ENCODE data around the gene MPP4. TPM values are rescaled to one million over a fixed set of nuclear protein-coding genes. Genes with fewer than 3 reads are reported as not detected.

The MPP4 gene
- total and polyA plus RNA-seq, 4 donors = 0.02 to 0.25 (median 0.07) TPM; not detected in 1

- no peak overlapping the region for H3K4me3 ChIP-seq (ENCODE audit: low read depth in 1 of 3, low read length in 3 of 3)
- no peak for DNase-seq (ENCODE audit: low spot score)
- H3K4me1 ChIP-seq (ENCODE audit: control insufficient read depth in 4 of 4, insufficient read depth in 4 of 4, low read length in 3 of 4) = no peaks in the 10 kb centered on the region
- no peak overlapping the region for H3K27ac ChIP-seq (ENCODE audit: low read depth in 1 of 2, low read length in 2 of 2)
- no peaks in the 10 kb centered on the region for H3K36me3 ChIP-seq (ENCODE audit: control insufficient read depth in 4 of 4, insufficient read depth in 3 of 4, low read depth in 1 of 4, low read length in 3 of 4)
- H3K27me3 ChIP-seq (ENCODE audit: control insufficient read depth in 4 of 4, insufficient read depth in 4 of 4, low read length in 3 of 4) = no peaks in the 10 kb centered on the region
- no peaks in the 10 kb centered on the region for H3K9me3 ChIP-seq (ENCODE audit: control insufficient read depth in 4 of 4, low read length in 3 of 4)
- H3K9ac ChIP-seq (ENCODE audit: low read depth in 1 of 2, low read length in 2 of 2) = no peak overlapping the region
- 91% methylated on average over 3 of the region's 3 CpGs for WGBS
- no peak for TF ChIP-seq HNF4G (IDR thresholded peaks at IDR 0.05)
- no peak for TF ChIP-seq EGR1 (IDR thresholded peaks at IDR 0.05; ENCODE audit: low read depth in 2 of 2)
- no peak for TF ChIP-seq NR2F2 (IDR thresholded peaks at IDR 0.05)
- no peak for TF ChIP-seq FOXA2 (IDR thresholded peaks at IDR 0.05)
- TF ChIP-seq REST (IDR thresholded peaks at IDR 0.05) = no peak
- TF ChIP-seq ZBTB33 (IDR thresholded peaks at IDR 0.05) = no peak
- TF ChIP-seq SP1 (IDR thresholded peaks at IDR 0.05) = no peak
- TF ChIP-seq MAX (IDR thresholded peaks at IDR 0.05) = no peak
- TF ChIP-seq ATF3 (IDR thresholded peaks at IDR 0.05) = no peak
- TF ChIP-seq RXRA (IDR thresholded peaks at IDR 0.05) = no peak
- no peak for TF ChIP-seq TAF1 (conservative IDR thresholded peaks at IDR 0.05)
- no peak for TF ChIP-seq HNF4A (conservative IDR thresholded peaks at IDR 0.05)
- TF ChIP-seq RAD21 (IDR thresholded peaks at IDR 0.05) = no peak
- no peak for TF ChIP-seq CTCF (IDR thresholded peaks at IDR 0.05; ENCODE audit: low read depth, low read length, missing input control)
- no peak for TF ChIP-seq YY1 (IDR thresholded peaks at IDR 0.05)
- TF ChIP-seq GABPA (IDR thresholded peaks at IDR 0.05 in 1 of 2, conservative IDR thresholded peaks at IDR 0.05 in 1 of 2) = no peak
- TF ChIP-seq FOXA1 (IDR thresholded peaks at IDR 0.05) = no peak
Measured at GRCh38 chr2:201600906-201601305, 97.5 kb downstream of the MPP4 start.

- Histone ChIP-seq H3K4me3 (ENCODE audit: low read depth in 1 of 3, low read length in 3 of 3) (no peak overlapping the region), H3K36me3 (ENCODE audit: control insufficient read depth in 4 of 4, insufficient read depth in 3 of 4, low read depth in 1 of 4, low read length in 3 of 4) (no peaks in the 10 kb centered on the region), H3K9me3 (ENCODE audit: control insufficient read depth in 4 of 4, low read length in 3 of 4) (no peaks in the 10 kb centered on the region), H3K27me3 (ENCODE audit: control insufficient read depth in 4 of 4, insufficient read depth in 4 of 4, low read length in 3 of 4) (no peaks in the 10 kb centered on the region), H3K4me1 (ENCODE audit: control insufficient read depth in 4 of 4, insufficient read depth in 4 of 4, low read length in 3 of 4) (no peaks in the 10 kb centered on the region), H3K27ac (ENCODE audit: low read depth in 1 of 2, low read length in 2 of 2) (no peak overlapping the region), H3K9ac (ENCODE audit: low read depth in 1 of 2, low read length in 2 of 2) (no peak overlapping the region)
- WGBS = 72% methylated on average over 8 of the region's 8 CpGs
- no peak for DNase-seq (ENCODE audit: low spot score)
- TF ChIP-seq EGR1 (IDR thresholded peaks at IDR 0.05; ENCODE audit: low read depth in 2 of 2) (no peak), REST (IDR thresholded peaks at IDR 0.05) (no peak), RAD21 (IDR thresholded peaks at IDR 0.05) (no peak), YY1 (IDR thresholded peaks at IDR 0.05) (no peak), HNF4A (conservative IDR thresholded peaks at IDR 0.05) (no peak), FOXA2 (IDR thresholded peaks at IDR 0.05) (no peak), ZBTB33 (IDR thresholded peaks at IDR 0.05) (no peak), SP1 (IDR thresholded peaks at IDR 0.05) (no peak), ATF3 (IDR thresholded peaks at IDR 0.05) (no peak), FOXA1 (IDR thresholded peaks at IDR 0.05) (no peak), RXRA (IDR thresholded peaks at IDR 0.05) (no peak), NR2F2 (IDR thresholded peaks at IDR 0.05) (no peak), JUND (IDR thresholded peaks at IDR 0.05) (no peak), HNF4G (IDR thresholded peaks at IDR 0.05) (no peak)
Measured at GRCh38 chr2:201597397-201597796, 101.0 kb downstream of the MPP4 start.

Measured in liver (tissue), 9 donors.